GM18508 (cell line): ENCODE measurements around the gene CBX4.

ENCODE experiments used
- ATAC-seq: cut with Tn5 transposase; IDR thresholded peaks from one replicate; pipeline ENCODE4 v1.9.1; 2021; ENCODE audit warnings: moderate number of reproducible peaks; ENCODE audit not compliant: insufficient read depth, unreplicated experiment

CBX4 gene

DNA sequence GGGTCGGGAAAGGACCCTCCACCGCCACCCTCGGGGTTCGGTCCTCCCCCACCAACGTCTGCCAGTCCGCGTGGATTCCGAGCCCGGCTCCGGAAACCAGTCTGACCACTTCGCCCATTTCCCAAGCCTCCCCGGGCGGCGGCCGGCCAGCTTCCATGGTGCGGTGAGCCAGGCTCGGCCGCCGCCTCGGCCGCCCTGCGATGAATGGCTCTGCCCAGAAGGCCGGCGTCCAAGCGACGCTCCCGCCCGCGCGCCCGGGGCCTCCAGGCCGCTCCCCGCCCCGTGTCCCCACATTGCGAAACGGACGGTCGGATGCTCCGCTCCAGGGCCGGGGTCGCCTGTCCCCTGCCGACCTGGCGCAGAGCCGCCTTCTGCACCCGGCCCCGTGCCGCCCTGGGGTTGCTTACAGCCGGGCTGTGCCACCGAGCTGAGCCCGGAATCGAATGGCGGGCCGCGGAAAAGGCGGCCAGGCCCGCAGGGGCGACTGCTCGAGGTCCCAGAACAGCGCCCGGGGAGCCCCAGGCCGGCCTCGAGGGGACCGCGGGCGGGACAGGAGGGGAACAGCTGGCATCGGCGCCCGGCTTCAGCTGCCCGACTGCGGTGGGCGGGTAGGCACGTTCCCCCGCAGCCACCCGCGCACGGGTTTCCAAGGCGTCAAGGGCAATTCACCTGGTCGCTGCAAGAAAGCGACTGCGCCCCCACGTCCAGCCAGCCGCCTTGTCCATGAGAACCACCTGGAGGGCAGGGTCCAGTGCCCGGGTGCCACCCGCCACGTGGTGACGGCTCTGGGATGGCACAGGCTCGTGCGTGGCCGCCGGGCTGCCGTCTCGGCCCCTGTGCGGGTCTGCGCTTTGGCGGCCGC, 24.0 kb downstream of the CBX4 start:
- ATAC-seq = no peak

DNA sequence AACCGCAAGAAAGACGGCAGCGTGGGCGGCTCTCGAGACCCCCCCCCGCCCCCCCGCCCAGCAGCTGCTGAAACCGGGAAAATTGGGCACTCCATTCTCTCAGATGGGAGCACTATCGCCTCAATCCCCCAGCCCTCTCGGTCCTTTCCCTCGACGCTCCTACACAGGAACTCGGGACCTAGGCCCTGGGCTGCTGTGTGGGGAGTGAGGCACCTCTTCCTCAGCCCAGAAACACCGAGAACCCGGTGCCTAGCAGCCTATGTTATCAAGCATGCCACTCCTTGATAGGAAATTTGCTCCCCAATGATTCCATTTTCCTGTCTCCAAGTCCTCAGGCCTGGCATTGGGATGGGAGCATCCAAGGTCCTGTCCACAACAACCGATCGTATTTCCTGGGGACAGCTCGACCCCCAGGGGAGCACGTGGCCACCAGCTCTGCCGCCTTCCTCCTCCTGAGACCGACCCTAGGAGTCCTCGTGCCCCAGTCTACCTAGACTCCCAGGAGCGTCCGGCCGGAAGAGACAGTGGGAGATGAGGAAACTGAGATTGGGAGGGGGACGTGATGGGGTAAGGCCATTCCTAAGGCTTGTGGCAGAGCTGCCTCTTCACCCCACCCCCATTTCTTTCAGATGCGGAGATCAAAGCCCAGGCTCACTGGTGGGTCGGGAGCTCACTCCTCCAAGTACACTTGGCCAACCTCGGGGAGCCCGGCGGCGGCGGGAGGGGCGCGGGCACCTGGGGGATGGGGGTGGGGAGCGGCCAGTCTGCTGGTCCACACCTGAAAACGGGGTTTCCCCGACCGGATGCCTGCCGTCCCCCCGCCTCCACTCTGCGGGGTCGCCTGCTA, 24.9 kb downstream of the CBX4 start:
- ATAC-seq = no peak

DNA sequence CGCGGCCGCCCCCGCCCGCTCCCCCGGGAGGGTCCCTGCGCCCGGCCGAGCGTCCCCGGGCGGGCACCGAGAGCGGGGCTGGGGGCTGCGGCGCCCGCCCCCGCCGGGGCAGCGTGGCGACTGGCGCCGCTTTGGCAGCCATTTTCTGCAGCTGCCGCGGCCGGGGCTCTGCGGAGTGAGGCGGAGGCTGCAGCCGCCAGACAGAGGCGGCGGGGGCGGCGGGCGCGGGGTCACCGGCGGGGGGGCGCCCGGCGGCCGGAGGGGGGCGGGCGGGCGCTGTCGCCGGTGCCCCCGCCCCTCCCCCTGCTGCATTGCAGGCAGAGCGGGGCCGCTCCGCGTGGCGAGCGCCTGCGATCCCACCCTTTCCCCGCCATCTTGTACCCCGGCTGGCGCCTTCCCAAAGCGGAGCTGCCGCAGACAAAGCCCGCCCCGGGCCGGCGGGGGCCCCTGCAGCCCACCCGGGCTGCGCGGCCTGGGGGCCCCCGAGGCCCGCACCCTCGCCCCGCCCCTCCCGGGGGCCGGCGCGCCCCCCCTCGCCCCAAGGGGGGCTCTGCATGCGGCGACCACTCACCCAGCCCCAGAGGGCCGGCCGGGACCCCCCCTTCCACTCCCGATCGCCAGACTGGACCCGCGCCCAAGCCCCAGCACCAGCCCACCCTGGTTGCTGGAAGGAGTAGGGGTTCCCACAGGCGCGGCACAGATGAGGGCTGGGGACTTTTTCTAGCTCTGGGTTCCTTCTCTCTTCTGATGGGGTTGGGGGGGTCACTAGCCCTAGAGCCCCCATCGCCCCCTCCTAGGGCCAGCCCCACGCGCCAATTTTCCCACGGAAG, 25.7 kb downstream of the CBX4 start:
- ATAC-seq = no peak

DNA sequence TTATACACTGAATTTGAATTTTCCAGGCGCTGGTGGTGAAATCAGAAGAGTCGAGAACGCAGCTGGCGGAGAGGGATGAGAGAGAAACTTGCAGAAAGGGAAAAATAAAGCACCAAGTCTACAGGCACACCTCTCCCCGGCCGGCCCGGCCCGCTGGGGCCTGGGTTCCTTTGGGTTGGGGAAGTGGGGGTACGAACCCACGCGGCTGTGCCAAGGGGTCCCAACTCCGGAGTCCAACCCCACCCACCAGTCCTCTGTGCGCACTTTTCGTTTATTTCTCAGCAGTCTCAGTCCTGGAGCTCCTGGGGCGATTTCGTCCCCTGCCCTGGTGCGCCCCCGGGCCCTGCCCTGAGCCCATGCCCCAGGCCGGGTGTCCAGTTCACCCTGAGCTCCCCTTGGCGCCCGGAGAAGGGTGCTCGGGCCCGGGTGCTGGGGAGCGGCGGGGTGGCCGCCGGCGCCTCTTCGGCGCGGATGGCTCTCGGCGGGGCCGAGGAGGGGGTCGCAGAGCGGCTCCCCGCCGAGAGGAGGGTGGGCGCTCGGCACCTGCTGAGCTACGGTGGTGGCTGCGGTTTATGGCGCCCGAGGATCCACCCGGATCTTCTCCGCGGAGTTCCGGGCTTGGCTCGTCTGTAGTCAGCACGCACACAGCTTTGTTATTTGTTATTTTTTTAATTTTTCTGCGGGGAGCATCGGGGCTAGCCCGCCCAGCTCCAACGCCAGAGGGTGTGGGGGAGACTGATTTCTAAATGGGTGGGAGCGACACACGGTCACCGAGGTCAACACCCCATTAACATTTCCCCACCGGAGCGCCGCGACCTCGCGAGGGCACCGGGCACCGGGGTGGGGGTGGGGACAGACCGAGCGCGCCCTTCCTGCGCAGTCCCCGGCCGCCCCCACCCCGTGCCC, 26.6 kb downstream of the CBX4 start:
- no peak for ATAC-seq

DNA sequence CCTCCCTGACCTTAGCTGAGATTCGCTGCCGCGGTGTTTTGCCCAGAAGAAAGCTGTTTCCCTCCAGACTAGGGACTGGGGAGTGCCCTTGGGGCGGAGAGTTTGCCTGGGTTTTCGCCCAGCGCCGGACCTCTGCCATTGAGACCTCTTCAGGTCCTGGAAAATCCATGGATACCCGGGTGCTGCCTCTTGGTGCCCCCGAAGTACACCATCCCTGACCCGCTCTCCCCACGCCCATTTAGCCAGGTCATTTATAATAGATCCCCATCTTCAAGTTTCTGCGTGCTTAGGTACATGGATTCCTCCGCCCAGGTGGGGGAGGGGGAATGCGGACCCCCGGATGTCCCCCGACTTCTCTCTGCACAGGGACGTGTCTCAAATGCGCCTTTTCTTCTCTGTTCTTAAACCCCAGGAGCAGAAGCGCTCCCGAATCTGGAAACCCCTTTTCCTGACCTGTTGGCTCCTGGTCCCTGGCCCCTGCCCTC, 27.3 kb downstream of the CBX4 start:
- ATAC-seq = no peak

DNA sequence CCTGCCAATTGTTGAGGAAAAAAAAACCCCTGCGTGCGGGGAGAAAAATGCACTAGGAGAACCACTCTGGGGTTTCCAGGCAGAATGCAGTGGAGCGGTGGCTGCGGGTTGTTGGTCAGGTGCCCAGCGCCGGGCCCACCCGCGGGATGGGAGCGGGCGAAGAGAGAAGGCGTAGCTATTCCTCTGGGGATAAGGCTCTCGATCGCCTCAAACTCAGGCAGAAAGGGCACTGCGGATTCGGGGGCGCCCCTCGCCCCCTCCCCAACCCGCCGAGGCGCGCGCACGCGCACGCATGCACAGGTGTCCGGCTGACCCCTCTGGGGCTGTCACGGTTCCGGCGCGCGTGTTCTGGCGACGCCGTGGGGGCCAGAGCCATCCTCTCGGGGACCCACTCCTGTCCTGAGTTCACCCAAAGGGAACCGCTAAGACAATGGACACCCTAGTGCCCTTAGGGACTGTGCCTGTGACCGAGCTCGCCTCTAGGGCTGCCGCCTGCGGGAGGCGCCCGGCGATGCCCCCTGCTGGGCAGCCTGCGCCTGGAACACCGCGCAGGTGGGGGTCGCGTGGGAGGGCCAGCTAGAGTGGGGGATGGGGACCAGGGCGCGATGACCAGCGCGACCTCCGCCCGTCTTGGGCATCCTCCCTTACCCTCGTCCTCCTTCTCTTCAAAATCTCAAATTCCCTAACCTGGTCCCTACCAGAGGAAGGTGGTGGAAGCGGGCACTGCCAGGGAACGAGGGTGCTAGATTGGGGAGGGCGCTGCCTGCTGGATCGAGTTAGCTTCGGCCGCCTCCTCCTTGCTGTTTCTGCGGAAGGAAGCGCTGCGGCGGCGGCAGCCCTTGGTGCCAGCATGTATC, 28.0 kb downstream of the CBX4 start:
- no peak for ATAC-seq

DNA sequence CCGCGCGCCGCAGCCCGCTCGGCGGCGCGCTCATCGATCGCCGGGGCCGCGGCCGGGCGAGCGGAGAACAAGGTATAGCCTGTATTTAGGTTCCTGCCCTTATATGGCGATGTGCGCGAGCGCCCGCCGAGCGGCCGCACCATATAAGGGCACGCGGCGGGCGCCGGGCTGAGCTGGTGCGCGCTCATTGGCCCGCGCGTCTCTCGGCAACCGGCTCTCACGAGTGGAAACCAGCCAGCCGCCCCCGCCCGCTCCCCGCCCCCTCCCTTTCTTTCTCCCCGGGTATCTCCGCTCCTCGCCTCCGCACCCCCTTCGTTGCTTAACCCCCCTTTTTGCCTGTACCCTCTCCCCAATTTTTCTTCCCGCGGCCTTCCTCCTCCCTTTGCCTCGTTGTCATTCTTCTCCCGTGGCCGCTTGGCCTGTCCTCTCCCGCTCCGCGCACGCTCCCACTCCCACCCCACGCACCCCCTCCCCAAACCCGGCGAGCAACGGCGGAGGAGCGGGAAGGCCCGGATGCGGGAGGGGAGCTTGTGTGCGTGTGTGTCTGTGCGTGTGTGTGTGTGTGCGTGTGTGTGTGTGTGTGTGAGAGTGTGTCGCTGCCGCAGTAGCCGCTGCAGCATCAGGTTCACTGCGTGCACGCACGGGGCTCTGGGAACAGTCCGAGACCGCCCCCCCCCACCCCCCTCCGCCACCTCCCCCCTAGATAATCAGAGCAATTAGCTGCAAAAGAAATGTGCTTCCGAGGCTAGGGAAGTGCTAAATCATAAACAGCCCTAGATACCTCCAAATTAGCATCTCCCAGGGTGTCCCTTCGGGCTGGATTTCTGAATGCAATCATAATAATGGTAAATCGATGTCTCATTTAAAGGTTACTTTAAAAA, 28.9 kb downstream of the CBX4 start:
- ATAC-seq = no peak

DNA sequence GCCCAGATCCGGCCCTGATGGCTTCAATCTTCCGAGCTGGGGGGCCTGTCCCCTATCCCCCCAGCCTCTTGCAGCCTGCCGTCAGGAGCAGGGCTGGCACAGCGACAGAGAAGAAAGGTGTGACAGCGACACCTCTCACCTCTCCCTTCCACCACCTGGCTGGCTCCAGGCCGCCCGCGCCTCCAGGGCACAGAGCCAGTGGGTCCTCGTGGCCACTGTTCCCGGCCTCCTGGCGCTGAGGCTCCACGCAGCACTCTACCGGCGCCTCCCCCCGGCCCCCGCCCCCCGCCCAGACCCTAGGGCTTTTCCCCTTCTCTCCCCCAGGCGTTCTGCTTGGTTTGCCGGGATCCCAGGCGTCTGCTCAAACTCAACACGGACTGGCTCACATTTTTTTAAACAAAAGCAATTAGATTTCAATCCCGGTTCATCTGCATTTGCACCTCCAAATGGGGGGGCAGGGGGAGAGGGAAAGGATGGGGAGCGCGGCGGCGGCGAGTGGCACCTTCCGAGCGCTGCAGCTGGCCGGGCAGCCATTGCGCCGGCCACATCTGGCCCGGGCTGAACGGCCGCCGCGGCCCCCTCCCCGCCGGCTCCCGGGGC, 29.6 kb downstream of the CBX4 start:
- ATAC-seq = no peak

DNA sequence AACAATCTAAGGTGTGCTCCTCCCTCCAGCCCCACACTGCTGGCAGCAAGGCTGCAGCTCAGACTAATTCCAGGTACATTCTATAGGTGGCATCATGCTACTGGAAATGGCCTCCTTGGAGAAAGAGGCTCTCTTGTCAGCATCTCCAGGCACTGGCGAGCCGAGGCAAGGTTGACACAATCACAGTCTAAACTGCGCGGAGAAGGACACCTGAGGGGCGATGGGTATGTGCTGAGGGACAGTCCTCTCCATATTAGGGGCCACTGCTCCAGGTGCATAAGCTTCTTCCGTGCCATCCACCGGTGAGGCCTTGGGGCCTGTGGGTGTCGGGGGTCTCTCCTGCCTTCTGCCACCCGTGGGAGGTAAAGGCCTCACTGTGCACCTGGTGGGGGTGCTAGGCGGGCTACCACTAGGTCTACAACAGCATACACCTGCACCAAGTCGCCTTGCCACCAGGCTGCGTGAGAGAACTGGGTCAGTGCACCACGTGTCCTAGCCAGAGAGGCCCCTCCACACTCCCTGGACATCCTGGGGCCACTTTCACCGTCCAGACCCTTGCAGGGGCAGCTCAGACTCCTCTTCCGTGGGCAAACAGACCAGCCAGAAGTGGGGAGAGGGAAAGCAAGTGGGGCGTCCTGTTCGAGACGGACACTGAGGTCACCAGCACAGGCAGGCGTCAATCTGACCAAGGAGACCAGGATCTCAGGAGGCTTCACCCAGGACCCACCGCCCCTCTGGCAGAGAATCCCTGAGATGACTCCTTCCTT, 30.3 kb downstream of the CBX4 start:
- ATAC-seq = no peak

DNA sequence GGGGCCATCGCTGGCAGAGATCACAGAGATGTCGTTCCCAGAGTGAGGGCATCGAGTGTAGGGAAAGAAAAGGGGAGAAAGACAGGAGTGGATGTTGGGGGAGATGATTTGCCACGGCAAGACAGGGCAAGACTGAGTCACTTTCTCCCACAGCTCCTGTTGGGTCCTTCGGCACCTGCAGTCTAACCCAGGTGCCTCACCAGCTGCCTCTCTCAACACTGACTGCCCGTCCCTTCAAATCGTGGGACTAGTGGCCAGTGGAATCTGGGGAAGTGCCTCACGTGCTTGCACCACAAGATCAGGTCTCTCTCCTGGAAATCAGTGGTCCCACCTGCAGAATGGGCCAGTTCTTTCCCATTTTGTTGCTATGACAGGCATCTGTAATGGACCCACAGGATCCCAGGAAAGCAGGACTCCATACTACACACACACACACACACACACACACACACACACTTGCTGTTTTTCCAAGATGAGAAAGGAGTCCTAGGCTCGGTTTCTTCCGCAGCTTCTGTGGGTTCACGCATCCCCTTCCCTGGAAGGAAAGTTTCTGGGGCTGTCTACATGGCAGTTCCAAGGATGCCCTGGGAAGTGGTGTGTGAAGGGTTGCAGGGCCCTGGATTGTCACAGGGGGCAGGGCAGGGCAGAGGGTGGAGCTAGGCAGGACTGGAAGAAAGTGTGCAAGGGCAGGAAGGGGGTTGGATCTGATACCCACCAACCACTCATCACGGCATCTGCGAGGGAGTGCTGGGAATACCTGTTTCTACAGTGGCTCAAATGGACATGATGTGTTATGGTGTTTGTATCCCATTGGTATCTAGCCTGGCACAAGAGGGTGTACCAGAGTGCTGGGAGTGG, 32.1 kb downstream of the CBX4 start:
- no peak for ATAC-seq

DNA sequence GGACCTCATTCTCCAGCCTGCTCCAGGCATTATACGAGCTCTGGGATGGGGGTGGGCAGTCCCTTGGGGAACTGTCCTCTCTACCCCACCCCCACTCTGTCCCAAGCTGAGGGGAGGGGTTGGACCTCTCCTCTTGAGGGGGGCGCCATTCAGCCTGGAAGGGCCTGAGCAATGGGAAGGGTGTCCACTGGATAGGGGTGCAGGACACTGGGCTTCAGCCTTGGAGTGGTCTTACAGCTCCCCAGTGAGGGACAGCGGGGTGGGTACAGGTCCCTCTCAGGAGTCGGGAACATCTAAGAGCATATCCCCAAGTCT, 32.8 kb downstream of the CBX4 start:
- ATAC-seq = no peak

DNA sequence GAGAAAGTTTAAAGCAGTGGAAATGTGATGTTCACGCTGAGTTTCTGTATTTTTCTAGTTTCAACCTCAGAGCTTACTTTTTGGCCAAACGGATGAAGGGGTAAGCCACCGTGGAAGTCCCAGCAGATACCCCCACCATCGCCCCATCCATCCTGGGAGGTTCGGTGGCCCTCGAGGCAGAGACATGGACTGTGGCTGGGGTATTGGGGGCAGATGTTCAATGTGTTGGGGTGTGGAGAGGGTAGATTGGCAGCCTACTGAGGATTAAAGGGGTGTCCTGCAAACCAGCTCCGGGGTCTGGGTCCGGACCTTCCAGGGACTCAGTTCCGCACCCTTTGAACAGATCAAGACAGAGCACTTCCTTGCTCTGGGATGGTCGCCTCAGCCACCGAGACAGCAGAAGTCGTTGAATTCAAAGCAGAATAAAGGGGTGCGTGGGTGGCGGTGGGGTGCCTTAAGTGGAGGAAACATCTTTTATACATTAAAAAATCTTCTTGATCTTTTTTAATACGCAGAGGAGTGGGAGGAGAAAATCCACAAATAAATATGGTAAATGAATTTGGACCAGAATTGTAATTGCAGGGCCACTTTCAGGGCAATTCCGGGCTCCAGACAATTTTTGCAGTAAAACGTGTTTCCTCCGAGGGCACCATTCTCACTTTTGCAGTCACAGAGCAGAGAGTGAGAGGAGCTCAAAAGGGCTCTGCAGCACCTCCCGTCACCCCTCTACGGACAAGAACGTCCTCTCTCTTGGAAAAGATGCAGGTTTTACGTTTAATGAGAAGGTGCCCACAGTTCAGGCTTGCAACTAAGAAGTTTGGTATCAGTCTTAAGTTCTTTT, 34.2 kb downstream of the CBX4 start:
- ATAC-seq = no peak

DNA sequence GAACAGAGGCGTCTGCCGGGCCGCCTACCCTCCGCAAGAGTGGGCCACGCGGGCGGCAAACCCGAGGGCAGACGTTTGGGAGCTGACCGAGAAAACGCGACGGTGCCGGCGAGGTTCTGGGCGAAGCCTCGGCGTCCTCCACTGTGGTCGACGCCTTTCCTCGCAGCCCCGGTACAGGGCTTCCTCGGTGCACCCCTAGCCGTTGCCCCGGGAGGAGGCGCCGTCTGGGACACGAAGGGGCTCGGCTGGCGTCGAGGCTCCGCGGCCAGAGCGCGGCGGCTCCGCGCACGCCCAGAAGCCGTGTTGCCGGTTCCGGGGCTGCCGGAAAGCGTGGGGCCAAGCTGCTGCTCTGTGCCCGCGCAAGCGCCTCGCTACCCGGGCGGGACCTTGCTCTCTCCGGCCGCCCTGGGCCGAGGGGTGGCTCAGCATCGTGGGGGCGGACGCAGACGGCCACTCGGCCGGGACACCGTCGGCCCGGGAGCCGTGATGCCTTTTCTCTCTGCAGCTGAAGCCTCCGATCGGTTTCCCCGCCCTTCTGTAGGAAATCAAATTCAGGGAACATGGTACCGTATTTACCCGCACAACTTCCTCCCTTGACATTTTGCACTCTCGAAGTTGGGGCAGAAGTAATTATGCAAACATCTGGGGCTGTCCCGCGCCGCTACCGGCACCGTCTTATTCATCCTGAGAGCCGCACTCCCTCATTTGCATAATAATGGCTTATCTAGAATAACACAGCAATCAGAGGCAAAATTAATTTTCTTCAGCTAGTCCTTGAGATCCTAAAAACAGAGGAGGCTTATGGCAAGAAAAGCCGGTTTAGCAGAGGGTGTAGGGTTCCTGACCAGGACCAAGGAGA, 35.0 kb downstream of the CBX4 start:
- no peak for ATAC-seq

DNA sequence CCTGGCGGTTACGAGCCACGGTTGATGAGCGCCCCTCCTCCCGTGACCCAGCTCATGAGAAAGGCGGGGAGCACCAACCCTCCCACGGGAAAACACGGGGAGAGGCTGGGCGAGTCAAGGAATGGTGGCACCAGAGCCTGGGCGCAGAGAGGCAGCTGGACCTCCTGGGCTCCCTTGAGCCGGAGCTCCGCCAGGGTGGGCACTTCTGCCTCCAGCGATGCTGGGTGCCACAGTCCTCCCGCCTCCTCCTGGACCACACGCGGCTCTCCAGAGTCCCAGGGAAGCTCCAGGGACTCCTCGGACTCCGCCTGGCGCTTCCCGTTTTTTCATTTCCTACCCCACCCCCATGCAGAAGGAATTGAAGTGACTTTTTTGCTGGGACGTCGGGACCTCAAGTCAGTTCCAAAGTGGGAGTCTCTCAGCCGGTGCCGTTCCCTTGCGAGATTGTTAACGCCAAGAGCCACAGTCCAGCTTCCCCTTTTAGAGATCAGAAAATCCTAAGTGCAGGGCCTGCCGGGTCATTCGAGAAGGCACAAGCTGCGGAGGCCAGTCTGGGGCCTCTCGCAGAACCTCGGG, 35.7 kb downstream of the CBX4 start:
- ATAC-seq = no peak
